T-helper 2 cell (primary cell): ENCODE data around the gene VDAC2.

Experiments
- DNase-seq, 5 experiments: peaks; one replicate each; pipeline versions ENCODE4 v3.0.0 to v3.0.0-alpha.2; 2012 to 2022

The VDAC2 gene

GRCh38 chr10:75254739-75255138, 44.1 kb downstream of the VDAC2 start:
- DNase-seq, result no peak

DNA sequence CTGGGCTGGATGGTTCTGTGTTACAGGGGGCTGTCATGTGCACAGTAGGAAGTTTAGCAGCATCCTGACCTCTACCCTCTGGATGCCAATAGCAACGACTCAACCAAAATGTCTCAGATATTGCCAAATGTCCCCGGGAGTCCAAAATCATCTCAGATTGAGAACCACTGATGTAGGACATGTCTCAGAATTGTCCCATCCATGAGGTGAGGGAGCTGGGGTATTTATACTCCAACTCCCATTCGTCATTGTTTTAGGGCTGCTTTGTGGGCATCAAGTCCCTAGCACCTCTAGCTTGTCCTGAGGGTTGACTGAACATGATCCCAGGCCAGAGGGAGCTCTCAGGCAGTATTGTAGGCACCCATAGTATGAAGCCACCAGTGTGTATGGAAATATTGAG, 50.4 kb downstream of the VDAC2 start:
- DNase-seq, result no peak

GRCh38 chr10:75261813-75262705, 51.5 kb downstream of the VDAC2 start:
- DNase-seq, result no peak

GRCh38 chr10:75263806-75264205, 53.2 kb downstream of the VDAC2 start:
- DNase-seq, result no peak

GRCh38 chr10:75265856-75266255, 55.3 kb downstream of the VDAC2 start:
- DNase-seq, result no peak

GRCh38 chr10:75266945-75267344, 56.3 kb downstream of the VDAC2 start:
- DNase-seq, result no peak

DNA sequence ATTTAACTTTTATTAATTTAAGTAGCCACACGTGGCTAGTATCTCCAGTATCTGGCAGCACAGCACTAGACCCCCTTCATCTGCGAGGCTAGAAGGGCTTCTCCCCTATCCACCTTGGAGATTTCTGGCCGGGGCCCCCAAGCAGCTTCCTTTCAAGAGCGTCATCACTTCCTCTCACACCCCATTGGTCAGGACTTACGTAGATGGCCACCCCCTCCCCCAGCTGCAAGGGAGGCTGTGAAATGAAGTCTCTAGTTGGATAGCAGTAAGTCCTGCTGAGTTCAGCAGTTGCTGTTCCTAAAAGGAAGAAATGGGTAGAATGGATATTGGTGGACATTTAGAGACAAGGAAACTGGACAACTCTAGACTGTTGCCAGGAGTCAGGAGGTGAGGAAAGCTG, 59.0 kb downstream of the VDAC2 start:
- DNase-seq, result no peak

- no peak for DNase-seq
These were observed 61.5 kb downstream of the VDAC2 start for GRCh38 chr10:75272094-75272493.

- no peak for DNase-seq
These were observed 62.3 kb downstream of the VDAC2 start for GRCh38 chr10:75272896-75273295.

DNA sequence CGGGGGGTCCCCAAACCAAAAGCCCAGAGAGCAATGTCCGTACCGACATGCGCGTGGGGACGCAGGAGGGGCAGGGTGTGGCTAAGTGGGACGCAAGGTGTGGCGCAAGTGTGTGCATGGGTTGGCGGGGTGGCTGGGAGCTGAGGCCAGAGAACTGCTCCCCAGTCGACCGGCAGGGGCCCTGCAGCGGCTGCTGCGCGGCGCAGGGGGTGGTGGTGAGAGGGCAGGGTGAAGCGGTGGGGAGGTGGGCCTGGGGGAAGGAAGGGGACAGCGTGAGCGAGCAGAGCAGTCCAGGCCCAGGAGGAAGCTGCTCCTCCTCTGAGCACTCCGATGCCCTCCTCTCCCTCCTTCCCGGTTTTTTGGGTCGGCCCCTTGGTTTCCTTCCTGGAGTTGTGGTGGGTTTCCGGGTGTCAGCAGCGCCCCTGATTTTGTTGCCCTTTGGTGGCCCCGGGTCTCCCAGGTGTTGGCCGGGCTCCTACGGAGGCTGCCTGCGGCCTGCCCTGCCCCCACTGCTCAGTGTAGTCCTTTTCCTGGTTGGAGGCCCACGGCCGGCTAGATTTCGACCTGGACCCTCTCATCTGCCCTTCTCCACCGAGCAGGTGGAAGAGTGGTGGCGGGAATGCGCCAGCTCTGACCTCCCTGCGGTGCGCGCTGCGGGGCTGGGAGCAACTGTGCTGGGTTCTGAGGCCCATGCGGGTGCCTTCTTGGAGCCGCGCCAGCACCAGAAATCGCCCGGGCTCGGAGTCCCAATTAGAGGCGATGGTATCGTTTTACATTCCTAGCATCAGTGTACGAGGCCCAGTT, 65.7 kb downstream of the VDAC2 start:
- DNase-seq, result no peak

GRCh38 chr10:75280236-75280635, 69.6 kb downstream of the VDAC2 start:
- no peak for DNase-seq
